GM12873 (cell line): ENCODE measurements around the gene SMCO4.

Experiments
- CTCF ChIP-seq: IDR thresholded peaks from 2 replicates; pipeline ENCODE4 v1.5.1; 2012; ENCODE audit warnings: low read depth, mild to moderate bottlenecking, moderate library complexity, low read length, control low read depth; ENCODE audit not compliant: insufficient read depth; ENCODE audit errors: missing control alignments

Gene SMCO4

GRCh38 chr11:93577286-93577685 lies 34.1 kb upstream of the SMCO4 start:
- no peak for TF ChIP-seq CTCF

- TF ChIP-seq CTCF, result no peak
These were observed 31.5 kb upstream of the SMCO4 start for GRCh38 chr11:93574638-93575220.

- TF ChIP-seq CTCF, result no peak
These were observed 30.0 kb upstream of the SMCO4 start for GRCh38 chr11:93573184-93573583.

GRCh38 chr11:93572621-93573020 lies 29.4 kb upstream of the SMCO4 start:
- no peak for TF ChIP-seq CTCF

GRCh38 chr11:93572171-93572570 lies 29.0 kb upstream of the SMCO4 start:
- no peak for TF ChIP-seq CTCF

GRCh38 chr11:93571612-93572011 lies 28.4 kb upstream of the SMCO4 start:
- TF ChIP-seq CTCF, result no peak

- TF ChIP-seq CTCF, result no peak
These were observed 27.7 kb upstream of the SMCO4 start for GRCh38 chr11:93570759-93571413.

GRCh38 chr11:93569496-93569895 lies 26.3 kb upstream of the SMCO4 start:
- TF ChIP-seq CTCF, result no peak
